SKM-1 (cell line): ENCODE measurements around the gene KPNB1.

Experiments used
- DNase-seq: peaks from one replicate; lab custom pipeline; 2025; ENCODE audit not compliant: unreplicated experiment; lab: John Stamatoyannopoulos, UW

Gene KPNB1

GRCh38 chr17:47696717-47697642 lies 47.3 kb downstream of the KPNB1 start:
- no peak for DNase-seq

- DNase-seq: no peak
Observed at GRCh38 chr17:47697906-47698711, 48.4 kb downstream of the KPNB1 start.

GRCh38 chr17:47698749-47699535 lies 49.2 kb downstream of the KPNB1 start:
- no peak for DNase-seq

GRCh38 chr17:47699536-47699840 lies 49.8 kb downstream of the KPNB1 start:
- DNase-seq: no peak

- no peak for DNase-seq
Observed at GRCh38 chr17:47700471-47701449, 51.0 kb downstream of the KPNB1 start.

- DNase-seq: no peak
Observed at GRCh38 chr17:47701608-47702007, 51.9 kb downstream of the KPNB1 start.

GRCh38 chr17:47702391-47702995 lies 52.8 kb downstream of the KPNB1 start:
- no peak for DNase-seq

- DNase-seq: no peak
Observed at GRCh38 chr17:47703191-47703591, 53.5 kb downstream of the KPNB1 start.

- no peak for DNase-seq
Observed at GRCh38 chr17:47703671-47704070, 54.0 kb downstream of the KPNB1 start.

GRCh38 chr17:47704116-47704515 lies 54.4 kb downstream of the KPNB1 start:
- DNase-seq: peak; percentile 21

GRCh38 chr17:47704736-47705135 lies 55.0 kb downstream of the KPNB1 start:
- no peak for DNase-seq

- no peak for DNase-seq
Observed at GRCh38 chr17:47705536-47706530, 56.1 kb downstream of the KPNB1 start.

- DNase-seq: no peak
Observed at GRCh38 chr17:47707056-47707804, 57.5 kb downstream of the KPNB1 start.

GRCh38 chr17:47707884-47708283 lies 58.2 kb downstream of the KPNB1 start:
- no peak for DNase-seq

GRCh38 chr17:47708312-47708863 lies 58.7 kb downstream of the KPNB1 start:
- DNase-seq: no peak

- no peak for DNase-seq
Observed at GRCh38 chr17:47708864-47709541, 59.3 kb downstream of the KPNB1 start.

- DNase-seq: no peak
Observed at GRCh38 chr17:47709594-47709993, 59.9 kb downstream of the KPNB1 start.
